ENCODE results near the gene IL2. TPM values are rescaled to one million over a fixed set of nuclear protein-coding genes. Genes with fewer than 3 reads are reported as not detected.

Gene IL2
- polyA plus RNA-seq, 12 donors: not detected

Other genes with a start within 250 kb of the IL2 start
- gene ADAD1, start 77.7 kb downstream of the IL2 start, polyA plus RNA-seq (ENCODE audit: insufficient read length in 12 of 12): not detected
- not detected for gene IL21, start 164.3 kb upstream of the IL2 start, polyA plus RNA-seq (ENCODE audit: insufficient read length in 12 of 12)